ENCODE measurements around the gene NOX4.
"Not testable (repeated sequence)": the region's sequence is repeated elsewhere in the genome, so short reads cannot be mapped to it uniquely, and the experiment has no call there.

The NOX4 gene

GRCh38 chr11:89387501-89387900 is 103.7 kb downstream of the NOX4 start:
- in situ Hi-C loops (cut with MboI; ENCODE audit: low sequenced_read_pairs), result not testable (repeated sequence)

GRCh38 chr11:89382986-89383385 is 108.2 kb downstream of the NOX4 start:
- in situ Hi-C loops (cut with MboI; ENCODE audit: low sequenced_read_pairs), result not testable (repeated sequence)

GRCh38 chr11:89381094-89381493 is 110.1 kb downstream of the NOX4 start:
- in situ Hi-C loops (cut with MboI; ENCODE audit: low sequenced_read_pairs), result no loop called here

- in situ Hi-C loops (cut with MboI; ENCODE audit: low sequenced_read_pairs), result not testable (repeated sequence)
Observed at GRCh38 chr11:89379976-89380771, 111.0 kb downstream of the NOX4 start.

GRCh38 chr11:89378986-89379385 is 112.2 kb downstream of the NOX4 start:
- in situ Hi-C loops (cut with MboI; ENCODE audit: low sequenced_read_pairs), result not testable (repeated sequence)

- in situ Hi-C loops (cut with MboI; ENCODE audit: low sequenced_read_pairs), result not testable (repeated sequence)
Observed at GRCh38 chr11:89369356-89369755, 121.8 kb downstream of the NOX4 start.

GRCh38 chr11:89364856-89365255 is 126.3 kb downstream of the NOX4 start:
- in situ Hi-C loops (cut with MboI; ENCODE audit: low sequenced_read_pairs), result not testable (repeated sequence)

GRCh38 chr11:89361734-89362133 is 129.4 kb downstream of the NOX4 start:
- in situ Hi-C loops (cut with MboI; ENCODE audit: low sequenced_read_pairs), result no loop called here

GRCh38 chr11:89359208-89359607 is 132.0 kb downstream of the NOX4 start:
- in situ Hi-C loops (cut with MboI; ENCODE audit: low sequenced_read_pairs), result not testable (repeated sequence)

- in situ Hi-C loops (cut with MboI; ENCODE audit: low sequenced_read_pairs), result no loop called here
Observed at GRCh38 chr11:89358761-89359160, 132.4 kb downstream of the NOX4 start.

- in situ Hi-C loops (cut with MboI; ENCODE audit: low sequenced_read_pairs), result no loop called here
Observed at GRCh38 chr11:89355646-89356045, 135.5 kb downstream of the NOX4 start.

- in situ Hi-C loops (cut with MboI; ENCODE audit: low sequenced_read_pairs), result not testable (repeated sequence)
Observed at GRCh38 chr11:89354513-89354912, 136.7 kb downstream of the NOX4 start.

GRCh38 chr11:89347071-89347470 is 144.1 kb downstream of the NOX4 start:
- in situ Hi-C loops (cut with MboI; ENCODE audit: low sequenced_read_pairs), result no loop called here

GRCh38 chr11:89346601-89347000 is 144.6 kb downstream of the NOX4 start:
- in situ Hi-C loops (cut with MboI; ENCODE audit: low sequenced_read_pairs), result no loop called here

- in situ Hi-C loops (cut with MboI; ENCODE audit: low sequenced_read_pairs), result not testable (repeated sequence)
Observed at GRCh38 chr11:89342880-89343572, 148.1 kb downstream of the NOX4 start.

GRCh38 chr11:89340450-89340849 is 150.7 kb downstream of the NOX4 start:
- in situ Hi-C loops (cut with MboI; ENCODE audit: low sequenced_read_pairs), result not testable (repeated sequence)

GRCh38 chr11:89338073-89338472 is 153.1 kb downstream of the NOX4 start:
- in situ Hi-C loops (cut with MboI; ENCODE audit: low sequenced_read_pairs), result not testable (repeated sequence)

GRCh38 chr11:89337100-89337650 is 154.0 kb downstream of the NOX4 start:
- in situ Hi-C loops (cut with MboI; ENCODE audit: low sequenced_read_pairs), result not testable (repeated sequence)

GRCh38 chr11:89333704-89334103 is 157.5 kb downstream of the NOX4 start:
- in situ Hi-C loops (cut with MboI; ENCODE audit: low sequenced_read_pairs), result not testable (repeated sequence)

GRCh38 chr11:89331940-89332339 is 159.2 kb downstream of the NOX4 start:
- in situ Hi-C loops (cut with MboI; ENCODE audit: low sequenced_read_pairs), result not testable (repeated sequence)

- in situ Hi-C loops (cut with MboI; ENCODE audit: low sequenced_read_pairs), result no loop called here
Observed at GRCh38 chr11:89327885-89328284, 163.3 kb downstream of the NOX4 start.

GRCh38 chr11:89321401-89321800 is 169.8 kb downstream of the NOX4 start:
- in situ Hi-C loops (cut with MboI; ENCODE audit: low sequenced_read_pairs), result no loop called here
